HG02943 (cell line): Measurements from ENCODE around the gene DOCK9.
A peak's percentile ranks its signal among the peaks of the same experiment; 100 is the strongest.

Experiments used
- ATAC-seq: cut with Tn5 transposase; IDR thresholded peaks from one replicate; pipeline ENCODE4 v1.9.1; 2021; ENCODE audit warnings: mild to moderate bottlenecking, low read depth, moderate library complexity; ENCODE audit not compliant: unreplicated experiment

The DOCK9 gene

DNA sequence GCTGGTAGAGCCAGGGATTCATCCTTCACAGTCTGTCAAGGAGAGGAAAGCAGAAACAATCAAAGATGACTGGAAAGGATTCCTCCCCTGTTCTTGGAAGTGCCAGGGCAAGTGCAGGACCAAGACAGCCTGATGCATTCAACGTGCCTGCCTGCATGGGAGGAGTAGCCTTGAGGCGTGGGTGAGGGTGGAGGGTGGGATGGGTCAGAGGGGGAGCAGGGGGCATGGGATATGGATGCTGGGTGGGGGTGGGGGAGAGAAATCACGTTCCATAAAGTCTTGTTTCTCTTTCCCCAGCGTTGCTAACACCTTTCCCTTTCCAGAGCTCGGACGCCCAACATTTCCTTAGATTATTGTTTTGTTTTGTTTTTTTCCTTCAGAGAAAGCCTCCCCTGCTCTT, 117.4 kb downstream of the DOCK9 start:
- no peak for ATAC-seq

DNA sequence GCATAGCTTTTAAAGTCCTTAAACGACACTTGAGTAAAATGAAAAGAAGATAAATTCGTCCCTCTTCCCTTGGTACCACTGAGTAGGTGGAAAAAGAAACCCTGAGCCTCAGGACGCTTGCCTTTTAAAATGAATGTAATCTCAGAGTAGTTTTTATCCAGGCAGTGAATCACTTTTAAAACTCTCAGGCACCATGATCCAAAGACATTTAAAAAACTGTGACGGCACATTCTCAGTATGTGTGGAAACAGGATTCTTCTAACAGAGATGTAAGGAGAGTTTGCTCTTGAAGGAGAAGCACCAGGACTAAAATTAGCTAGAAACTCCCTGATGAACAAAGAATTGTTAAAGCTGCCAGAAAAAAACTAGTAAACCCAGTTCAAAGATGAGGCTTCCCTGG, 119.7 kb downstream of the DOCK9 start:
- ATAC-seq, result no peak

DNA sequence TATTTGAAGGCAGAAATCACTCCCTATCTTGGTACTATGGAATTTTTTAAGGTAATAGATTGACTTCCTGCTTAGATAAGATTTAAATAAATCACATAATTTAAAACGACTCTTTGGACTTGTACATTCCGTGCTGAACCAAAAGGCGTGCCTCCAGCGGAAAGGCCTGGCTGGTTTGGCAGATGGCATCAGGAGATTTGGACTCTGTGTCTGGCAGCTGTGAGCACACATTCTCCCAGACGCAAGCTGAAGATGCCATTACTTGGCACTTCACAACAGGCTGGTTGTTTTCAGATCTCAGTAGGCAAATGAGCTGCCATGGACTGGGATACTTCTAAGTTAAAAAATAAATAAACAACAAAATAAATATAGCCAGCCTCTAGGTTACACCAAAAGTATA, 120.9 kb downstream of the DOCK9 start:
- ATAC-seq, result no peak

DNA sequence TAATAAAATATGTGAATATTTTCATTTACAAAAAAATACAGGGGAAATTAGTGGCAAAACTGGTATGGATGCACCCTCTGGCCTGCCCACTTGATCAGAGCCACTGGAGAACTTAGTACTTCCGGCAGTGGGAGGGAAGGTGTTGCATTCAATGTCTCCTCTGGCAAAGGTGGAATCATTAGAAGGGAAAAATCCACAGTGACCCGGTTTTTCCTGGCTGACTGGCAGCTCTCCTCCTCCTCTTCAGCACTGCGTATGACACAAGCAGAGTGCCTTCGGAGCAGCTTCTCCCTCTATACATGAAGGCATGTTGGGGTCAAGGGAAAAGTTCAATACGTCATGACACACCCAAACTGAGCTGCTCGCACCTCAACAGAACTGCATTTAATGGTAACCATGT, 123.4 kb downstream of the DOCK9 start:
- ATAC-seq, result no peak

DNA sequence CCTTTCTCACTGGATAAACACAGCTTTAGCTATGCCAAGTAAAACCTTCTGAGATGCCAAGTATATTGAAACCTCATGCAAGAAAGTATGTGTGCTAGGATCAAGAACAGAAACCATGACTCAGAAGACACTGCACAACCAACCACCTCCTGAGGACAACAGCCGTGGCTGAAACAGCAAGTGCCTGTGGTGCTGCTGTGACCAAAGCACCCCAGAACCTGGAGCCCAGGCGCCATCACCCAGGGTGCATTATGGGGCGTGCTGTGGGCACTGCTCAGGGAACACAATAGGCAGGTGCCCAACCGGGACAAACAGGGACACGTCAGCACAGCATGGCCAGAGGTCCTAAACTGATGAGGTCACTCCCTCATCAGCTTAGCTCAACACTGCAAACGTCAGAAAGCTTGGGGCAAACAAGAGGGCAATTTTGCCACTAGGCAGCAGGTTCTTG, 124.1 kb downstream of the DOCK9 start:
- peak; percentile 99 for ATAC-seq

DNA sequence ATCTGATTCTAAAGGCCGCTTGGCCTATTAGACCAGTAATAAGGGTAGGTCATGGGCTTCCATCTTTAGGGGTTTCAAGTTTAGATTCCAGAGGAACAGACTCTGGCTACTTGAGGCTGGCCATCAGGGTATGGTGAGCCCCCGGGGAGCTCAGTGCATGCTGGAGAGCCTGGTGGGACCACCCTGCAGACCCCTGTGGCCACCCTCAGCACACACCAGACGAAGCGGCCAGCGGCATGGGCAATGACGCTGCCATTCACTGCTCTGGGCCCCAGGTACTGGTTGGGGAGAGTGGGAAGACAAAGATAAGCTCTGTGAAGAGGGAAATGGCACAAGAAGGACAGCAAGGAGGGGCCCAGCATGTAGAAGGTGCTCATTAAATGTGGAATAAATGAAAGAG, 126.6 kb downstream of the DOCK9 start:
- no peak for ATAC-seq

DNA sequence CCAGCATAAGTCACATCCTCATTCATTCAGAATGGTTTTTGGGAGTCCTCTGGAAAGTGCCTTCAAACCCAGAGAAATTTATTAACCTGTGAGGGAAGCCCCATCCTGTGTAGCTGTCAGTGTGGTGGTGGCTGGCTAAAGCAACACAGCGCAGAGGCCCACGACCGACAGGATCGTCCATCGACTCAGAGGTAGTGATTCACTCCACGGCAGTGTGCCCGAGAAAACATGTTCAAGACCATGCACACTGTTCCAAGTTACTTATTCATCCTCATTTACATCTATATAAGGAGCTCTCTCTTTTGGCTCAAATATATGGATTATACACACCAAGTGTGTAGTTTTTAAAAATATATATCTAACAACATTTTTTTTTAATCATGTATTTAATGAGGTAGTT, 129.1 kb downstream of the DOCK9 start:
- no peak for ATAC-seq

DNA sequence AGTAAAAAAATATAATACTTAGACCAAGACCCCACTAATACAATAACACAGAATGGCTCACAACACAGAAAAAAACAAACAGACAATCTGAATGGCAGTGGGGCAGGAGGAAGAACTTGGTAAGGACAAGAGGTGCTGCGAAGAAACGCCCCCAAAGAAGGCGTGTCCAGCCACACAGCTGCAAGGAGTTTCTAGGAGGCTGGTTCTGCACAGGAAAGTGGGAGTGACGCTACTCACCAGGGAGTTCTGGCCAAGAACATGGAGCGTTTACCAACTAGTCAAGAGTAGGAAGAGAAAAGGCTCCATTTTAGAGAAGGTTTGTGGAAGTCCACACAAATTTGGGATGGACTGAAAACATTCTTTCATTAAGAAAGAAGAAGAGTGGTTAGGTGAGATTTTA, 130.1 kb downstream of the DOCK9 start:
- ATAC-seq, result no peak

DNA sequence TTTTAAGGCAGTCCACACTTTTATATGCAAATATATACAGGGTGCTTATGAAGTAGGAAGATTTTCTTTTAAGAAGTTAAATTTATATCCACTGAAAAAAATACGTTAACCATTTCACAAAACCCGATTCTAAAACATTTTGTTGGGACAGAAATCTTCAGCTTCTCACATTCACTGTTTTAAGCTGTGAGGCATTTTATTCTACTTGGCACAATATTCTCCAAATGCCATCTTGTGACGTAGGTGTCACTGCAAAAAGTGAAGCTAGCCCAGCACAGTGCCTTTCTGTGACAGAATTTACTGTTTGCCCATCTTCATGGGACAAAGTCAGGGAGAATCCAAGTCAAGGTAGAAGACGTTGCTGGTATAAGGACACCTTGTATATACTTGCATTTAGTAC, 130.9 kb downstream of the DOCK9 start:
- no peak for ATAC-seq

DNA sequence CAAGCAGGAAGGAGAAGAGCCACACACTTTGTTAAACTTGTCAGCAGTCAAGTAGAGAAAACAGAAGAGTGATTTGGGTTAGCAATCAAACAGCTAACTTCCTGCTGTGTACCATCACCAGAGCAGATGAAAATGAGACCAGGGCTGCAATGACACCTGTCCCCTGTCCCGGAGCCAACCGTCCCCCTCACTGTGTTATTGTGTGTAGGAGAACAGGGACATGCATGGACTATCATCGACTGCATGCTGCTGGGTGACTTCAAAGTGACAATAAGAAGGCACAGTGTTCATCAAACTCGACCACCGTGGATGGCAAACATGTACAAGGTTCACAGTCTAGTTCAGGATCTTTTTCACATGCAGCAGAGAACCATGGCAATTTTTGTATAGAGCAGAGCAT, 131.3 kb downstream of the DOCK9 start:
- no peak for ATAC-seq

DNA sequence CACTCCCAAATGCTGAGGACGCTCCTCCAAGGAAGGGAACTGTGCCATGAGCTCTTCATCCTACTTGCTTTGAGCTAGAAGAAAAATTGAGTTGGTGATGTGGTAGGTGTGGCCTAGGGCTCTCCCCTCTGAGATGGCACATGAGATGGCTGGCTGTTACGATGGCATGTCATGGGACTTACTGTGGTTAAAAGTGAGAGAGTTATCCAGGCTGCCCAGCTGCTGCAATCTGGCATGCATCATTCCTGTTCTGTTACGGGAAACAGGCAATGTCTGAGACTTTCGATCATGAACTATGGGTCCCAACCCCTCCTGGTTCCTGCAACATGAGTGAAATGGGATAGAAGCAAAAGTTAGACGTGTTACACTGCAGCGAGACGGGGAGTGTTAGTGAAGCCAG, 132.1 kb downstream of the DOCK9 start:
- no peak for ATAC-seq

DNA sequence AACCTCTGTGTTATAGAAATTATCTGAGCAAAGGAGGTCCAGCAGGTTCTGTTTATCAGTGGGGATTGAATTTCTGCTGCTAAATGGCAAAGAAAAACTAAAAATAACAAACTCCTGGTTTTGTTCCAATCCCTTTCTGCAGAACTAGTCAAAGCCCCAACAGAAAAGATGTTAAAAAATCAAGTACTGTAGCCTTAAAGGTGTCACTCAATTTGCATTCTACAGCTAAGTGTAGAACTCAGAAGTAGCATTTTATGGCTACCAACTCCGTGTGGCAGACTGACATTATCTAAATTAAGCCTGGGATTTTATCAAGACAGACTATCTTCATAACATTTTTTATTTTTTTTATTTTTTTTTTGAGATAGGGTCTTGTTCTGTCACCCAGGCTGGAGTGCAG, 133.8 kb downstream of the DOCK9 start:
- no peak for ATAC-seq

DNA sequence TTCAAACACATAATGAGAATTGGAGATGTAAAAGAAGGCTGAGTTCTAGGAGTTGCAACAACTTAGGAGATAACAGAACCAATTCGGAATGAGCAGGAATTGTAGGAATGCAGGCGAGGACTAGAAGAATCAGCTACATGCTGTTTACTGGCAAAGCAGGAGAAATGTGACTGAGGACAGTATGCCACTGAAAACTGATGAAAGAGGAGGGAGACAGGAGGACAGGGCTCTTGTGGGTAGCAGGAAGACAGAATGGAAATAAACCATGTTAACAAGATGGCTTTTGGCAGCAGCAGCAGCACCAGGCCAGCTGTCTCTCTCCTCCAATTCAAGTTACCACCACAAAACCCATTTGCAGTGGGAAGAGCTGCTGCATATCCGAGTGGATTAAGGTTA, 134.4 kb downstream of the DOCK9 start:
- no peak for ATAC-seq

DNA sequence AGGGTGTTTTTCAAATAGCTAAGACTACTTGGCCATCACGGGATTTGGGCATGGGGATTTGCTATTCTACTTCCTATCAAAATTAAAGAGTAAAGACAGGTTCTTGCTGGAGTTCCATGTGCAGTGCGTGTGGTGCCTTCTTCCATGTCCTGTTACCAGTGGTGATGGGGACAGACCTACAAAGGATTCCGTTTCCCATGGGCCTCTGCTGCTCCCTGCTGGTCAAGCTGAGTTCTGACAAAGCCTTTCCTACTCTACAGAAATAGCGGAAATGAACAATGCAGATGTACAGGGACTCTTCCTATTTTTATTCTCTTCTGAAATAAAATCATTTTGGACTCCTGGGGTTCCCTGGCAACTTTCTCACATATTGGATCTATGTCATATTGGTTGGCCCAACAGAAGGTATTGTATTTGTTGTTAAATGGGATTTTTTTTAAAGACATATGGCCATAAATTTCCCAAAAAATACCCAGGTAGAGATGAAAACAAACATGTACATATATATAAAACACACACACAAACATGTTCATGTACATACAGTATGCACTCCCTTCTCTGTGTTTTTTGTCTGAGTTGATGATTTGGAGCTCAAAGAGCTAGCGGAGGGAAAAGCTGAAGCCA, 134.9 kb downstream of the DOCK9 start:
- ATAC-seq, result peak; percentile 80

DNA sequence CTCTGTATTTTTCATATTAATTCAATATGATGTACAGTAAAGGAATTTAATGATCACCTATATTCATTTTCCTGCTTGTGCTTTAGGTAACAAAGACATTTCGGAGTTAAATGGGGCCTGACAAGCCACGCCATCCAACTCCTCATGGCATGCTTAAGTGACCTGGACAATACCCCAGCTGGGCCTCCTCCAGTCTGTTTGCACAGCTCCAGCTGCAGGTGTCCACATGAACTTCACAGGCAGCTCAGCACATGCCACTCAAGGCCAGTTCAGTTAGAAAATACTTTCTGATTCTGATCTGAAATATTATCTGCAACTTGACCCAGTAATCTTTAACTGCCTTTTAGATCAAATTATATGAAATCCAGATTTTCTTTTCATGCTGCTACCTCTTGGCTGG, 135.8 kb downstream of the DOCK9 start:
- no peak for ATAC-seq

DNA sequence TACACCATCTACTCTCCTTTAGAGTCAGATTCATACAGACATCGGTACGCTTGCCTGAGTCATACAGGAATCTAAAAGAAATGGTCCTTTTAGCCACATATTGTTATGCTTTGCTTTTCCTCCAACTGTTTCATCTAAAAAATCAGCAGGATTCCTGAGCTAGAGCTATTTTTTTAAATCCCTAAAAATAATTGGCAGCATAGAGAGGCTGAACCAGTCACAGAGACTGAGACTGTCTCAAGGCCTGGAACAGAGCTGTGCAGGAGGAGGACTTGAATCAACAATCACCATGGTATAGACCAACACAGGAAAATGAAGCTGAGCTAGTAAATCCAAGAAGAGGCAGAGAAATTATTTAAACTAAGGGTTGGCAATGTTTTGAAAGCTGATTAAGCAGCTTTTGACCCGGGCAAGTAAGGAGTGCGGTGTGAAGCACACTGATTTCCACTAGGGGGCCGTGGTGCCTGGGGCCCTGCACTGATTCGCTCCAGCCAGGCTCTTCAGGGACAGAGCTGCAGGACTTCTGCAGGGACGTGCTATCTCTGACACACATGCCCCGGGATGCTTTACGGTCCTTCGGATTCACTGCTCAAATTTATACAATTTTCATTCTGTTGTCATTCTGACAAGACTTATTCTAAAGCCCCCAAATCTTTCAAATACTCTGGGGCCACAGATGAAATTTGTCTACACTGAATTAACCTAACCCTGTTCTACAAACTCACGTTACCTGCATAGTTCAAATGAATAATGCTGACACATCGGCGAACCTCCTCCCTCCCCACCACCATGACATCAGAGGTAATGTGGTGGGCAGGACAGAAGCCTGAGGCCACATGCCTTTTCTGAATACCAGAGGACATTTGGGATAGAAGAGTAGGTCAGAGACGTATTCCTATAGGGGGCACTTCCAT, 137.8 kb downstream of the DOCK9 start:
- peak; percentile 81 for ATAC-seq

DNA sequence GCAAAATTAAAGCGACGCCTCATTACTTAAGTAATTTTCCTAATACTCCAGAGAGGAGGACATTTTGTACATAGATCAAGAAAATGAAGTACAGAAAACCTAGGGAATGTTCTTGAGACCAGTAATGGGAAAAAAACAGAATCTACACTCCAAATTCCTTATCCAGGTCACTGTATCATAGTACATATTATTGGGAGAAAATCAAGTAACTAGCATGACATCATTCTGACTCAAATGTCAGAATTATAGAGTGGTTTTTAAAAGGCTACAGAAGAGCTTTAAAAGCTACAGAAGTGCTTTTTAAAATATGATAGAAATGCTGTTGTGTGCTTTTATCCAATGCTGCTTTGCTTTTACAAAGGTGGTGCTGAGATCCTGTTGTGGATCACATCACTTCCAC, 139.1 kb downstream of the DOCK9 start:
- ATAC-seq, result no peak

DNA sequence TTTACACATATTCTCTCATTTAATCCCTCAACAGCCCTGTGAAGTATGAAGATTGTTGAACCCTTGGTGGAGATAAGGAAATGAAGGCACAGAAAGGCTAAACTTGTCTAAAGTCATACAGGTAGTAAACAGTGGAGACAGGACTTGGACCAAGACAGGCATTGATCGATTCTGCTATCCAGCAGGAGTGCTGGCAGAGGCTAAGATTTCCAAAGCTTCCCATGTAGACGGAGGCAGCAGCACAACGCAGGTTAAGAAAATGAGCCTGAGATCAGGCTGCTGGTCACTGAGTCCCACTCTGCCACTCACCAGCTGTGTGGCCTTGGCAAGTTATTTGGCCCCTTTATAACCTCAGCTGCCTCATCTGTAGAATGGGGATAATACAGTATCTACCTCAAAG, 140.0 kb downstream of the DOCK9 start:
- no peak for ATAC-seq

DNA sequence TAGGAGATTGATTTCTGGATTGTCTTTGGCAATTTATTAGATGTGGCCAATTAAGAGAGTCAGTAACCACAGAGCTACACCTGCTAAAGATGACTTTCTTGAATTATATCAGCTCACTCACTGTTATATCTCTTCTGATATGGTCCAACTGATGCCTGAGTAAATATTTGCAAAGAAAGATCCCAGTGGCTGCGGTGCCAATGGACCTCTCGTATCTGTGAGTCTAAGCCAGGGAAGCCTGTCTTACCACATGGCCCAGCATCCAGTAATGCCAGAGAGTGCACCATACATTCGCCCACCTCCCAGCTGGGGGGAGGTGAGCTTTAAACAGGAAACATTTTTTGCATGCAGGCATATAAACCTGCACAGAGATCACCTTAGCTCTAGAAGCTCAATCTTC, 142.7 kb downstream of the DOCK9 start:
- no peak for ATAC-seq

DNA sequence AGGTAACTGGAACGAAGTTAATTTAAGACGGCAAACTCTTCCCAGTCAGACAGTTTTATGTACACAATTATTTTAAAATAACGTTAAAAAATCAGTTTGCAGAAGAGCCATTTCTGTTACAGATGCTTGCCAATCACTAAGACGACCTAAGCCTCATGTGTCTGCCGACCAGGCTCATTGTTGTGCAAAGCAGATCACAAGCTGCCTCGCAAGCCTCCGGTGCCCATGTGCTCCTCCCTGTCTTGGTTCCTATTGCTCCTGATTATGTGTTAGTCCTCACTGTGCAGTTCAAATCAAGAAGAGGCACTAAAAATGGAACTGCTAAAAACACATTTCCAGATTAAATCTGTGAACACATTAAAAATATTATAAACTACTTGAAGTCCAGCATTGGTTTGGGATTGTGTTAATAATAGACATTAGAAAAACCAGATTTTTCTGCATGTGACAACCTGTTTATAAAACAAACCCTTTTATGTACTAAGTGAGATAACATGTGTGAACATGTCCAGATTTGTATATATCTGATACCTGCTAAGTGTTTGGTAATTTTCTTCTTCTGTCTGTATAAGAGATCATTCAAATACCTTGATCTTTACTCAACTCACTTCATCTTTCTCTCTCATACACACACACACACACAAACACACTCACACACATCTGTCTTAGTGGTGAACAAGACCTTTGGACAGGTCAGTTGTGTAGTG, 143.5 kb downstream of the DOCK9 start:
- ATAC-seq, result no peak

DNA sequence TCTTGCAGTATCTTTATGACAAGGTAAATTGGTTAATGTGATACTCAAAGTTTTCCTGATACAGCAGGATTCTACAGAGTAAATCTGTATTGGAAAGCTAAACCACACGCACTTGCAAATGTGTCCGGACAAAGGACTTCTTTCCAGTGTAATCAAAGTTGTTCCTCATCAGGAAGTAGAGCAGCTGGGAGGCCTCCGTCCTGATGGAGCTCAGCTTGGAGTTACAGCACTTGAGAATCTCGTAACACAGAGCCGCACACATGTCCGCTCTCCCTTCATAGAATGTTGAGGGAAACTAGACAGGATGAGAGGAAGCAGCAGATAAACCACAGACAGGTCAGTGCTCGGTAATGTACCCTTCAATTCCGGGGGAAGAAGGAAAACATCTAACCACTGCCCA, 146.6 kb downstream of the DOCK9 start:
- ATAC-seq, result no peak
